ENCODE measurements around the gene SEMA6A. TPM values are rescaled to one million over a fixed set of nuclear protein-coding genes. Genes with fewer than 3 reads are reported as not detected.

SEMA6A gene
- total RNA-seq, 2 donors from 2014 or later, result 3.9 to 4.4 TPM

GRCh38 chr5:116411101-116411571 lies 163.5 kb downstream of the SEMA6A start:
- H3K36me3 ChIP-seq, result no peaks in the 10 kb centered on the region
- DNase-seq (ENCODE audit: low spot score), result no peak
- H3K27ac ChIP-seq, result no peak overlapping the region
- H3K27me3 ChIP-seq, result no peaks in the 10 kb centered on the region
- TF ChIP-seq, protein P1, sequence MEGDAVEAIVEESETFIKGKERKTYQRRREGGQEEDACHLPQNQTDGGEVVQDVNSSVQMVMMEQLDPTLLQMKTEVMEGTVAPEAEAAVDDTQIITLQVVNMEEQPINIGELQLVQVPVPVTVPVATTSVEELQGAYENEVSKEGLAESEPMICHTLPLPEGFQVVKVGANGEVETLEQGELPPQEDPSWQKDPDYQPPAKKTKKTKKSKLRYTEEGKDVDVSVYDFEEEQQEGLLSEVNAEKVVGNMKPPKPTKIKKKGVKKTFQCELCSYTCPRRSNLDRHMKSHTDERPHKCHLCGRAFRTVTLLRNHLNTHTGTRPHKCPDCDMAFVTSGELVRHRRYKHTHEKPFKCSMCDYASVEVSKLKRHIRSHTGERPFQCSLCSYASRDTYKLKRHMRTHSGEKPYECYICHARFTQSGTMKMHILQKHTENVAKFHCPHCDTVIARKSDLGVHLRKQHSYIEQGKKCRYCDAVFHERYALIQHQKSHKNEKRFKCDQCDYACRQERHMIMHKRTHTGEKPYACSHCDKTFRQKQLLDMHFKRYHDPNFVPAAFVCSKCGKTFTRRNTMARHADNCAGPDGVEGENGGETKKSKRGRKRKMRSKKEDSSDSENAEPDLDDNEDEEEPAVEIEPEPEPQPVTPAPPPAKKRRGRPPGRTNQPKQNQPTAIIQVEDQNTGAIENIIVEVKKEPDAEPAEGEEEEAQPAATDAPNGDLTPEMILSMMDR (IDR thresholded peaks at IDR 0.05), result no peak
- H3K9me3 ChIP-seq, result no peaks in the 10 kb centered on the region
- H3K4me3 ChIP-seq, result no peak overlapping the region
- H3K4me1 ChIP-seq, result peaks cover 0 to 7% of the 10 kb centered on the region in 2 donors

DNA sequence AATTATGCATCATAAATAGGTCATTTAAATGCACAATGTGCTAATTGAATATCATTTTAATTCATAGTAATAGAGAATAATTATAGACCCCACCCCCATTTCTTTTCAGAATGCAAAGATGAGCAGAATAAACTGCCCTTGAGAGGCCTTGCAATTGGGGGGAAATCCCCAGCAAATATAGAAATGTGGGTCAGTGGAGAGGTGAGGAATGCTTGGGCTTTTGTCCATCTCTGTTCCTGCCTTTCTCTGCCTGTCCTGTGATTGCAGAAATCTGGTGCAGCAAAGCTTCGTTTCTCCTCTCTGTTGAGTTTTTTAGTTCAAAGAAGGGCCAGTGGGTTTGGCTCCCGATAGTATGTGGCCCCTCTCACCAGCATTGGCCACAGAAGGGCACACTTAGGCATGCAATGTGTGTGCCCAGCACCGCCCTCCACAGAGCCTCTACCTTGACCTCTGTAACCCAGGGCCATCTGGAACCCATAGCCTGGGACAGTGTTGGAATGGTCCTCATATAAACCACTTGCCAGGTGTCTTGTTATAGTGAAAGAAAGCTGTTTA lies 164.2 kb downstream of the SEMA6A start:
- Histone ChIP-seq H3K27ac (no peak overlapping the region), H3K36me3 (no peaks in the 10 kb centered on the region), H3K4me3 (no peak overlapping the region), H3K9me3 (no peaks in the 10 kb centered on the region), H3K4me1 (peaks cover 0 to 7% of the 10 kb centered on the region in 2 donors), H3K27me3 (no peaks in the 10 kb centered on the region)
- TF ChIP-seq, protein P1 (IDR thresholded peaks at IDR 0.05), result no peak
- no peak for DNase-seq (ENCODE audit: low spot score)

- DNase-seq (ENCODE audit: low spot score), result no peak
- no peak overlapping the region for H3K27ac ChIP-seq
Measured at GRCh38 chr5:116409591-116410296, 164.9 kb downstream of the SEMA6A start.

GRCh38 chr5:116406306-116407041 lies 168.1 kb downstream of the SEMA6A start:
- H3K4me1 ChIP-seq, result peaks cover 0 to 7% of the 10 kb centered on the region in 2 donors
- DNase-seq (ENCODE audit: low spot score), result no peak
- H3K9me3 ChIP-seq, result no peaks in the 10 kb centered on the region
- no peak overlapping the region for H3K4me3 ChIP-seq
- H3K36me3 ChIP-seq, result no peaks in the 10 kb centered on the region
- TF ChIP-seq, protein P1 (IDR thresholded peaks at IDR 0.05), result no peak
- H3K27me3 ChIP-seq, result no peaks in the 10 kb centered on the region
- H3K27ac ChIP-seq, result no peak overlapping the region

More at GRCh38 chr5:116409591-116410296, 164.9 kb downstream of the SEMA6A start:
- H3K27me3 ChIP-seq, result no peaks in the 10 kb centered on the region
- H3K36me3 ChIP-seq, result no peaks in the 10 kb centered on the region
- H3K4me3 ChIP-seq, result no peak overlapping the region
- H3K9me3 ChIP-seq, result no peaks in the 10 kb centered on the region
- TF ChIP-seq, protein P1 (IDR thresholded peaks at IDR 0.05), result no peak
- H3K4me1 ChIP-seq, result peaks cover 0 to 7% of the 10 kb centered on the region in 2 donors

- H3K9me3 ChIP-seq, result no peaks in the 10 kb centered on the region
- TF ChIP-seq, protein P1 (IDR thresholded peaks at IDR 0.05), result no peak
- no peak for DNase-seq (ENCODE audit: low spot score)
Measured at GRCh38 chr5:116404792-116405191, 169.8 kb downstream of the SEMA6A start.

More at GRCh38 chr5:116404792-116405191, 169.8 kb downstream of the SEMA6A start:
- no peak overlapping the region for H3K27ac ChIP-seq
- no peaks in the 10 kb centered on the region for H3K4me1 ChIP-seq
- H3K36me3 ChIP-seq, result no peaks in the 10 kb centered on the region
- no peak overlapping the region for H3K4me3 ChIP-seq
- no peaks in the 10 kb centered on the region for H3K27me3 ChIP-seq

Data from right atrium auricular region (tissue), 2 donors.